Measurements from ENCODE around the gene ZNF474. TPM values are rescaled to one million over a fixed set of nuclear protein-coding genes. Genes with fewer than 3 reads are reported as not detected.

The ZNF474 gene
- total RNA-seq, 6 donors from 2014 or later, result 0.40 to 15.7 (median 2.4) TPM

DNA sequence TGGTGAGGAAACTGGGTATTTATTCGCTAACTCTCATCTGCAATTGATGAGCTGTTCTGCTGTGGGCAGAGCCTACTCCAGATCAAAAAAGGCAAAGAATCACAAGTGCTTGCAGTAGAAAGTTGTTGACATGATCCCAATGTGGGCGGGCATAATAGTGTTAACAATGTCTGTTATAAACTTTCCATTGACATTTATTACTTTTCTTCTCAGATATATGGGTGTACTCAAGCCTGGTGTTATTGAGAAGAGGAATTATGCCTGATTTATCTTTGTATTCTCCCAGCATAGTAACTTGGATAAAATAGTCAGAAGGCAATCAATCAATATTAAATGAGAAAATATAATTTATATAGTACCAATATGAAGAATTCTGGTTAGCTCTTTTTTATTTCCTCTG is 47.8 kb downstream of the ZNF474 start:
- WGBS, 2 donors, result 92 to 97% methylated on average over 2 of the region's 2 CpGs
- peaks cover 0 to 5% (median 1%) of the 10 kb centered on the region in 4 donors for H3K4me1 ChIP-seq
- no peaks in the 10 kb centered on the region for H3K9me3 ChIP-seq
- H3K4me3 ChIP-seq, result no peak overlapping the region
- DNase-seq (no peak), ATAC-seq (ENCODE audit: low FRiP score in 2 of 2) (no peak)
- TF ChIP-seq EP300 (IDR thresholded peaks at IDR 0.05) (no peak), POLR2A (IDR thresholded peaks at IDR 0.05) (no peak)
- no peaks in the 10 kb centered on the region for H3K36me3 ChIP-seq
- H3K27ac ChIP-seq, result no peak overlapping the region
- no peaks in the 10 kb centered on the region for H3K27me3 ChIP-seq

DNA sequence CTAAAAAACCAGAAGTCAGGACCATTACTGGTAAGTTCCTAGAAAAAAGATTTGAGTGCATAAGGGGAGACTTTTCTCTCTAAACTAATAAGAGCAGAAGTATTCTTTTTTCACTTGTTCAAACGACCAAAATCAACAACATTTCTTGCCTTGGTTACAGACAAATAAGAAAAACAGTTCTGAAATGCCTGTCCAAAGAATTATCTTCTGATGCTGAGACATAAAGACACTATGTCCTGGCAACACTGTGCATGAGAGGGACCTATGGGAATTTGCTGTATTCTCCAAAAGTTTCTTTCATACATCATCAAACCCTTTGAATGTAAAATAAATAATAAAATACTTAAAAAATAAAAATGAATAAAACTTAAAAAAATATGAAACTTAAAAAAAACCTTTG is 50.4 kb downstream of the ZNF474 start:
- Histone ChIP-seq H3K27me3 (no peaks in the 10 kb centered on the region), H3K36me3 (no peaks in the 10 kb centered on the region), H3K4me3 (no peak overlapping the region), H3K9me3 (no peaks in the 10 kb centered on the region), H3K4me1 (peaks cover 13 to 24% (median 19%) of the 10 kb centered on the region in 4 donors), H3K27ac (no peak overlapping the region)
- 59 to 63% methylated on average over 1 of the region's 1 CpG for WGBS, 2 donors
- no peak for DNase-seq
- no peak for ATAC-seq (ENCODE audit: low FRiP score in 2 of 2)
- TF ChIP-seq, protein P1, sequence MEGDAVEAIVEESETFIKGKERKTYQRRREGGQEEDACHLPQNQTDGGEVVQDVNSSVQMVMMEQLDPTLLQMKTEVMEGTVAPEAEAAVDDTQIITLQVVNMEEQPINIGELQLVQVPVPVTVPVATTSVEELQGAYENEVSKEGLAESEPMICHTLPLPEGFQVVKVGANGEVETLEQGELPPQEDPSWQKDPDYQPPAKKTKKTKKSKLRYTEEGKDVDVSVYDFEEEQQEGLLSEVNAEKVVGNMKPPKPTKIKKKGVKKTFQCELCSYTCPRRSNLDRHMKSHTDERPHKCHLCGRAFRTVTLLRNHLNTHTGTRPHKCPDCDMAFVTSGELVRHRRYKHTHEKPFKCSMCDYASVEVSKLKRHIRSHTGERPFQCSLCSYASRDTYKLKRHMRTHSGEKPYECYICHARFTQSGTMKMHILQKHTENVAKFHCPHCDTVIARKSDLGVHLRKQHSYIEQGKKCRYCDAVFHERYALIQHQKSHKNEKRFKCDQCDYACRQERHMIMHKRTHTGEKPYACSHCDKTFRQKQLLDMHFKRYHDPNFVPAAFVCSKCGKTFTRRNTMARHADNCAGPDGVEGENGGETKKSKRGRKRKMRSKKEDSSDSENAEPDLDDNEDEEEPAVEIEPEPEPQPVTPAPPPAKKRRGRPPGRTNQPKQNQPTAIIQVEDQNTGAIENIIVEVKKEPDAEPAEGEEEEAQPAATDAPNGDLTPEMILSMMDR (IDR thresholded peaks at IDR 0.05), result no peak
- TF ChIP-seq EP300 (IDR thresholded peaks at IDR 0.05) (no peak), POLR2AphosphoS5 (IDR thresholded peaks at IDR 0.05) (no peak), POLR2A (IDR thresholded peaks at IDR 0.05) (no peak)

DNA sequence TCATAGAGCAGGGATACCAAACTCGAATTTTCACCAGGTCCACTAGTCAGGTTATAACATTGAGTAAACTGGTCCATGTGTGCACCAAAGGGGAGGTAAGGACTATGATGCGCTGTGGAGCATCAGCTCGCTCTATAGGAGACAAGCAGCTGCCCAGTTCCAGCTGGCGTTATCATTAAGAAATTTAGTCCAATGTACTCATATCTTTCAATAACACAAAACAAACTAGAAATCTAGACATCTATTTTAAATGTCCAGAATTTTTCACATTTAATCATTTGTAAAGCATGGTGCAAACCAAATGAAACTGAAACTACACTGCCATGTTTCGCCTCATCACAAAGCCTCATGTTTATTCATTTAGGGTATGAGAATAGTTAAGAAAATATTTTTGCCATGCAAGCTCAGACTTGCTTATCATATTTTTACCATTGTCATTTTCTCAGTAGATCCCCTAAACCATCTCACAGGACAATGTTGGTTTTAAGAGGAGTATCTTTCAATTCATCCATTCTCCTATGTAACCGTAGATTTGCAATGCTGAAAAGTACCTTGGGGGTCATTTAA is 50.9 kb downstream of the ZNF474 start:
- Histone ChIP-seq H3K27me3 (no peaks in the 10 kb centered on the region), H3K36me3 (no peaks in the 10 kb centered on the region), H3K27ac (no peak overlapping the region), H3K4me1 (peaks cover 13 to 24% (median 19%) of the 10 kb centered on the region in 4 donors), H3K9me3 (no peaks in the 10 kb centered on the region), H3K4me3 (no peak overlapping the region)
- WGBS, 2 donors, result 93 to 97% methylated on average over 6 of the region's 6 CpGs
- DNase-seq, result no peak
- no peak for TF ChIP-seq POLR2AphosphoS5 (IDR thresholded peaks at IDR 0.05)
- TF ChIP-seq, protein P1 (IDR thresholded peaks at IDR 0.05), result no peak
- TF ChIP-seq POLR2A (IDR thresholded peaks at IDR 0.05), result no peak
- no peak for TF ChIP-seq EP300 (IDR thresholded peaks at IDR 0.05)
- no peak for ATAC-seq (ENCODE audit: low FRiP score in 2 of 2)

DNA sequence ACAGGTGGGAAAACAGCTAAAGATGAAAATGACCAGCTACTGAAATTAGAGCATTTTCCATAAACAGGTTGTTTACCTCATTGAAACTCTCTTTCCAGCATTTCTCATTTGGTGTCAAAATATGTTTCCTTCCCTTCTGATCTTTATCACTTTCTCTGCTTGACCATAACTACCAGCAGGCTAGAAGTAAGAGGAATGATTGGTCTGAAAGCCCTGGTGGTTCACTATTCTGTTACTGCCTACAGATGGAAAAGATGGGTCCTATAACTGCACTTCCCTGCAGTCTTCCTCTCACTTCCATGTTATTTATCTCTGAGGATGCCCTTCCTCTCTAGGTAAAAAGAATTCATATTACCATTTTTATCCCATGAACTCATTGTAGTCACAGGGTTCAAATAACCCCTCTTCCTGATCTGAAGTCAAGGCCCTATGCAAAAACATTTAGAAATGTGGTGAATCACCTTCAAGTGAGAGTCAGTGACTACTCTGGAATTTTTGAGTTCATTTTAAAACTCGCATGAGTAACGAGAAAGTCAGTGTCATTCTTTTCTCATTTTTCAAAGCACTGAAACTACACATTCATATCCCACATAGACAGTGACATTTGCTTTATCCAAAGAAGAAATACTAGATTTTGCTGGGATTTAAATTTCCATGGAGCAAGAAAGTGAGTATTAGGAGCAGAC is 51.7 kb downstream of the ZNF474 start:
- DNase-seq (no peak), ATAC-seq (ENCODE audit: low FRiP score in 2 of 2) (peak in 1 of 2 donors; percentile 53)
- TF ChIP-seq POLR2AphosphoS5 (IDR thresholded peaks at IDR 0.05), result no peak
- no peak for TF ChIP-seq EP300 (IDR thresholded peaks at IDR 0.05)
- no peak for TF ChIP-seq POLR2A (IDR thresholded peaks at IDR 0.05)
- TF ChIP-seq, protein P1 (IDR thresholded peaks at IDR 0.05), result no peak
- no peak overlapping the region for H3K4me3 ChIP-seq
- peaks cover 13 to 24% (median 19%) of the 10 kb centered on the region in 4 donors for H3K4me1 ChIP-seq
- no peak overlapping the region for H3K27ac ChIP-seq
- H3K9me3 ChIP-seq, result no peaks in the 10 kb centered on the region
- 93 to 94% methylated on average over 2 of the region's 2 CpGs for WGBS, 2 donors
- no peaks in the 10 kb centered on the region for H3K36me3 ChIP-seq
- H3K27me3 ChIP-seq, result no peaks in the 10 kb centered on the region

DNA sequence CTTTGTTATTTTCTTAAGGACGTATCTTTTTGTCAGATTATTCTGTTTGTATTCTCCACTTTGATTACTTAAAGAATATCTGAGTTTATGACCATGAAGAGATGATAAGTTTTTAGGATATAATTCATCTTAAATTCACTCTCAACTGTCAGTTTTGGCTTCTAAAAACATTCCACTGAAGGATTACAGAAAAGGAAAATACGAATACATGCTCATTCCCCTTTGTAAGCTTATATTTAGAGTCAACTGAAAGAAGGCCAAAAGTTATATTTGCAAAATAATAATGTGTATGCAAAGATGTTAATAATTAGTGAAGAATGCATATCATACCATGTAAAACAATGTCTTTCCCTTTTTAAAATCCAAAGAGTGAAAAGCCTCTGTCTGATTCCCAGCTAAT is 52.5 kb downstream of the ZNF474 start:
- Histone ChIP-seq H3K4me1 (peaks cover 13 to 24% (median 19%) of the 10 kb centered on the region in 4 donors), H3K27ac (peak overlapping the region in 2 of 4 donors; percentile 51 to 76), H3K4me3 (no peak overlapping the region), H3K27me3 (no peaks in the 10 kb centered on the region), H3K36me3 (no peaks in the 10 kb centered on the region), H3K9me3 (no peaks in the 10 kb centered on the region)
- DNase-seq, result no peak
- no peak for ATAC-seq (ENCODE audit: low FRiP score in 2 of 2)
- TF ChIP-seq EP300 (IDR thresholded peaks at IDR 0.05) (no peak), POLR2A (IDR thresholded peaks at IDR 0.05) (no peak), POLR2AphosphoS5 (IDR thresholded peaks at IDR 0.05) (no peak)
- TF ChIP-seq, protein P1 (IDR thresholded peaks at IDR 0.05), result no peak
- WGBS, 2 donors, result 52 to 56% methylated on average over 2 of the region's 2 CpGs

Measured in upper lobe of left lung (tissue), 6 donors.